ENCODE measurements around the gene PCDHB15.

Gene PCDHB15

GRCh38 chr5:141269195-141269594 lies 24.0 kb downstream of the PCDHB15 start:
- TF ChIP-seq POLR2AphosphoS5 (IDR thresholded peaks at IDR 0.05; ENCODE audit: low read depth, low read length) (no peak), SIN3A (IDR thresholded peaks at IDR 0.05; ENCODE audit: borderline replicate concordance, insufficient read depth, low read length) (no peak), FOXP2 (optimal IDR thresholded peaks at IDR 0.05; ENCODE audit: borderline replicate concordance, extremely low read depth, extremely low read length, insufficient read depth) (no peak), REST (IDR thresholded peaks at IDR 0.05; ENCODE audit: insufficient read depth in 1 of 2, low read depth in 2 of 2, low read length in 2 of 2) (no peak)

GRCh38 chr5:141272906-141273305 lies 27.7 kb downstream of the PCDHB15 start:
- TF ChIP-seq POLR2AphosphoS5 (IDR thresholded peaks at IDR 0.05; ENCODE audit: low read depth, low read length) (no peak), TAF1 (IDR thresholded peaks at IDR 0.05; ENCODE audit: borderline replicate concordance, insufficient read depth, low read length) (no peak), SIN3A (IDR thresholded peaks at IDR 0.05; ENCODE audit: borderline replicate concordance, insufficient read depth, low read length) (no peak), FOXP2 (optimal IDR thresholded peaks at IDR 0.05; ENCODE audit: borderline replicate concordance, extremely low read depth, extremely low read length, insufficient read depth) (no peak), REST (IDR thresholded peaks at IDR 0.05; ENCODE audit: insufficient read depth in 1 of 2, low read depth in 2 of 2, low read length in 2 of 2) (no peak)

- TF ChIP-seq REST (IDR thresholded peaks at IDR 0.05; ENCODE audit: insufficient read depth in 1 of 2, low read depth in 2 of 2, low read length in 2 of 2) = no peak
- TF ChIP-seq TAF1 (IDR thresholded peaks at IDR 0.05; ENCODE audit: borderline replicate concordance, insufficient read depth, low read length) = no peak
- TF ChIP-seq POLR2AphosphoS5 (IDR thresholded peaks at IDR 0.05; ENCODE audit: low read depth, low read length) = no peak
- no peak for TF ChIP-seq SIN3A (IDR thresholded peaks at IDR 0.05; ENCODE audit: borderline replicate concordance, insufficient read depth, low read length)
- TF ChIP-seq FOXP2 (optimal IDR thresholded peaks at IDR 0.05; ENCODE audit: borderline replicate concordance, extremely low read depth, extremely low read length, insufficient read depth) = no peak
These were observed 53.2 kb downstream of the PCDHB15 start for GRCh38 chr5:141298376-141298775.

Data from PFSK-1 (cell line).